ENCODE measurements around the gene NPIPB6. TPM values are rescaled to one million over a fixed set of nuclear protein-coding genes. Genes with fewer than 3 reads are reported as not detected.

The NPIPB6 gene
- total RNA-seq, 1 experiment from 2014 or later = 8.3 TPM

DNA sequence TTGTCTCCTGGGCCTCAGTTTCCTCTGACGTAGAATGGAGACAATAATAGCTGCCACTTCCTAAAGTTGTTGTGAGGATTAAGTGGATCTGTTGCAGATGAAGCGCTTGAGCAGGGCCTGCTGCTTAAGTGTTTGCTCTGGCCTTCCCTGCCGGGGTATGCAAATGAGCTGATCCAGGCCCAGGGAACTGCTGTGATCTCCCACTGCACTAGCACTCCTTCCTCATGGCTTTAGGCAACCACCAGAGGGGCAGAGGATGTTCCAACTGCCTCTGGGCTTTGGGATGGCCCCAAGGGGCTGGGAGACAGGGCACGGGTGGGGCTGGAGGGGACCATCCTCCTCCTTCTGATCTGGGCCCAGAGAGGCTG is 64.8 kb downstream of the NPIPB6 start:
- Histone ChIP-seq H3K9me2 (replicated peaks; ENCODE audit: insufficient read depth, low read length) (no peaks in the 10 kb centered on the region), H3K36me3 (ENCODE audit: insufficient read depth, low read length) (no peaks in the 10 kb centered on the region), H3K9me3 (ENCODE audit: low read length) (no peaks in the 10 kb centered on the region), H2AFZ (ENCODE audit: low read length) (no peak overlapping the region), H3K9ac (ENCODE audit: low read length) (no peak overlapping the region), H3K4me3 (ENCODE audit: low read length) (no peak overlapping the region), H3K27me3 (ENCODE audit: low read length) (no peaks in the 10 kb centered on the region), H4K20me1 (ENCODE audit: insufficient read depth, low read depth, low read length) (no peaks in the 10 kb centered on the region), H3K79me2 (ENCODE audit: low read length) (no peaks in the 10 kb centered on the region), H3K27ac (ENCODE audit: low read length) (no peak overlapping the region), H3K4me1 (ENCODE audit: low read length) (no peaks in the 10 kb centered on the region), H3K4me2 (ENCODE audit: low read depth, low read length, poor library complexity, severe bottlenecking) (no peak overlapping the region)
- DNase-seq = no peak

DNA sequence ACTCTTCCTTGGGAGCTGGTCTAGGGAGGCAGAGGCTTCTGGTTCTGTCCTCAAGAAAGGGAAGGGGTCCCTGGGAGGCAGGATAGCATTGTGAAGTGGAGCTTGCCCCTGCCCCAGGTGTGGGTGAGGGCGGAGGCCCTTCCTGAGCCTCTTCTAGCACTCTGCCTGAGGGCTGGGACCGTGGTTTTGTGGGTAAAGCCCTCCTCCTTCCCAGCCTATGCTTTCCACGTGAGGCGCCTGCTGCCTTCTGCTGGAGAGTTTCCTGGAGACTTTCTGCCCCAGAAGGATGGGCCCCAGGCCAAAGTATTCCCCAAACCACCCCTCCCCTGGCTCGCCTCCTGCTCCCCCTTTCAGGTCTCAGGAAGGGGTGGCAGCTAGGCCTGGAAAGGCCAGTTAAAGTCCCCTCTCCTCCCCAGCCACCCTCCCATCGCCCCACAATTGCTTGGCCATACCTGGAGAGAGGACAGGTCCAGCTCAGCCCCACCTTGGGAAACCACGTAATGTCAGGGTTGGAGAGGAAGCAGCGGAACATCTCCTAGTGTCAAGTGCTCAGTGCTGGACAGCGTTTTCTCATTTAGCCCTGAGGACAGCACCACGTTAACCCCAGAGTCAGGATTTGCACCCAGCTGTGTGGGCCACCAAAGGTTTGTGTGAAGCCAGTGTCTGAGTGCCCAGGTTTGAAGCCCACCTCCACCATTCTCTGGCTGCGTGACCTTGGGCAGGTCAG is 65.4 kb downstream of the NPIPB6 start:
- H3K9me2 ChIP-seq (replicated peaks; ENCODE audit: insufficient read depth, low read length) = no peaks in the 10 kb centered on the region
- H3K4me1 ChIP-seq (ENCODE audit: low read length) = no peaks in the 10 kb centered on the region; the same call in 1 of the 2 replicates
- no peak overlapping the region for H2AFZ ChIP-seq (ENCODE audit: low read length)
- no peaks in the 10 kb centered on the region for H4K20me1 ChIP-seq (ENCODE audit: insufficient read depth, low read depth, low read length)
- no peak overlapping the region for H3K9ac ChIP-seq (ENCODE audit: low read length)
- H3K79me2 ChIP-seq (ENCODE audit: low read length) = no peaks in the 10 kb centered on the region
- no peaks in the 10 kb centered on the region for H3K27me3 ChIP-seq (ENCODE audit: low read length)
- H3K9me3 ChIP-seq (ENCODE audit: low read length) = no peaks in the 10 kb centered on the region
- no peak overlapping the region for H3K4me3 ChIP-seq (ENCODE audit: low read length)
- no peak overlapping the region for H3K27ac ChIP-seq (ENCODE audit: low read length)
- H3K36me3 ChIP-seq (ENCODE audit: insufficient read depth, low read length) = no peaks in the 10 kb centered on the region
- H3K4me2 ChIP-seq (ENCODE audit: low read depth, low read length, poor library complexity, severe bottlenecking) = no peak overlapping the region
- no peak for DNase-seq

DNA sequence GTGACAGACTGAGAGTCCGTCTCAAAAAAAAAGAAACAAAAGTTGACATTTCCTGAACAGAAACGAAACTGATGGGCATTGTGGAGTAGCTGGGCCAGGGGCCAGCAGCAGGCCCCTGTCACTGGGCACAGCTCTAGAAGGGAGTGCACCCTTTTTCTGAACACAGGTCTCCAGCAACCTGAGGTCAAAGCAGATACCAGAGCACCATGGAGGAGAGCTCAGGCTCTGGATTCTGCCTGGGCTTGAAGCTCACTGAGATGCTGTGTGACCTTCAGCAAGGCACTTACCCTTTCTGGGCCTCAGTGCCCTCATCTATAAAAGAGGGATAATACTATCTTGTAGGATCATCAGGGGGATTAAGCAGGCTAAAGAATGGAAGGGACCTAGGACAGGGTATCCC is 66.0 kb downstream of the NPIPB6 start:
- H3K27me3 ChIP-seq (ENCODE audit: low read length) = no peaks in the 10 kb centered on the region
- DNase-seq = no peak
- no peak overlapping the region for H3K4me2 ChIP-seq (ENCODE audit: low read depth, low read length, poor library complexity, severe bottlenecking)
- H3K9ac ChIP-seq (ENCODE audit: low read length) = no peak overlapping the region
- H3K4me1 ChIP-seq (ENCODE audit: low read length) = peaks cover 4% of the 10 kb centered on the region
- no peak overlapping the region for H3K4me3 ChIP-seq (ENCODE audit: low read length)
- H4K20me1 ChIP-seq (ENCODE audit: insufficient read depth, low read depth, low read length) = no peaks in the 10 kb centered on the region
- no peaks in the 10 kb centered on the region for H3K79me2 ChIP-seq (ENCODE audit: low read length)
- H2AFZ ChIP-seq (ENCODE audit: low read length) = no peak overlapping the region
- no peaks in the 10 kb centered on the region for H3K36me3 ChIP-seq (ENCODE audit: insufficient read depth, low read length)
- H3K9me3 ChIP-seq (ENCODE audit: low read length) = no peaks in the 10 kb centered on the region
- no peak overlapping the region for H3K27ac ChIP-seq (ENCODE audit: low read length)
- H3K9me2 ChIP-seq (replicated peaks; ENCODE audit: insufficient read depth, low read length) = no peaks in the 10 kb centered on the region

DNA sequence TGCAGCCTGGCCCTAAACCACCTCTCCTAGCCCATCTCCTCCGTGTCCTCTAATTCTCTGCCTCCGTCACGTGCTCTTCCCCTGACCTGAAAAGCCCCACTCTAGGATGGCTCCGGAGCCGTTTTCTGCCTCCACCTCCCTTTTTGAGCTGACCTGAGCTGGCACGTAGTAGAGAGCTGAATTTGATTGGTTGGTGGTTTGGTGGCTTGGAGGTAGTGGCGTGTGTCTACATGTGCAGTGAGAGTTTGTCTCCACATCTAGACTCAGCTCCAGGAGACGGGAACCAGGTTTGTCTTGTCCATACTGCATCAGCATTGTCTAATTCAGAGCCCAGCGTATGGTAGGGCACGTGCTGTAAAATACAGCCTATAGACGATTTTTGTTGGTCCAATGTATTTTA is 68.0 kb downstream of the NPIPB6 start:
- Histone ChIP-seq H3K9me2 (replicated peaks; ENCODE audit: insufficient read depth, low read length) (no peaks in the 10 kb centered on the region), H3K36me3 (ENCODE audit: insufficient read depth, low read length) (no peaks in the 10 kb centered on the region), H3K27ac (ENCODE audit: low read length) (no peak overlapping the region), H3K4me3 (ENCODE audit: low read length) (no peak overlapping the region), H4K20me1 (ENCODE audit: insufficient read depth, low read depth, low read length) (no peaks in the 10 kb centered on the region), H3K79me2 (ENCODE audit: low read length) (peaks cover 12% of the 10 kb centered on the region), H2AFZ (ENCODE audit: low read length) (no peak overlapping the region), H3K4me1 (ENCODE audit: low read length) (peaks cover 12% of the 10 kb centered on the region), H3K4me2 (ENCODE audit: low read depth, low read length, poor library complexity, severe bottlenecking) (no peak overlapping the region), H3K9me3 (ENCODE audit: low read length) (no peaks in the 10 kb centered on the region), H3K27me3 (ENCODE audit: low read length) (no peaks in the 10 kb centered on the region), H3K9ac (ENCODE audit: low read length) (no peak overlapping the region)
- DNase-seq = no peak

DNA sequence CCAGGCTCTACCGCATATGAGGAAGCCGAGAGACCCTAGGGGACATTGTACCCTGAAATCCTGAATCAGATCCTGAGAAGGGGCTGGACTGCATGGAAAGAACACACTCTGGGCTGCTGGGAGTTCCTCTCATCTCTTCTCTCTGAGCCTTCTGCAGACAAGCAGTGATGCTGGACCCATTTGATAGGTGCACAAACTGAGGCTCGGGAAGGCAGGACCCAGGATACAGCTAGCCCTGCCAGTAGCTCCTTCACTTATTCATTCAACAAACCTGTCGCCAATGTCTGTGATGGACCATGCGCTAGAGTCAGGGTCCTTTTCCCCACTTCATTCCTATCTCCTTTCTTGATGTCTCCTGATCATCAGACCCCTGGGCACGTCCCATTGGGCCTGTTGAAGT is 69.1 kb downstream of the NPIPB6 start:
- Histone ChIP-seq H3K4me1 (ENCODE audit: low read length) (peaks cover 14% of the 10 kb centered on the region), H2AFZ (ENCODE audit: low read length) (no peak overlapping the region), H3K4me3 (ENCODE audit: low read length) (no peak overlapping the region), H3K9me3 (ENCODE audit: low read length) (no peaks in the 10 kb centered on the region), H3K4me2 (ENCODE audit: low read depth, low read length, poor library complexity, severe bottlenecking) (no peak overlapping the region), H3K27me3 (ENCODE audit: low read length) (no peaks in the 10 kb centered on the region), H3K9ac (ENCODE audit: low read length) (no peak overlapping the region), H4K20me1 (ENCODE audit: insufficient read depth, low read depth, low read length) (no peaks in the 10 kb centered on the region), H3K36me3 (ENCODE audit: insufficient read depth, low read length) (no peaks in the 10 kb centered on the region), H3K79me2 (ENCODE audit: low read length) (peaks cover 12% of the 10 kb centered on the region), H3K9me2 (replicated peaks; ENCODE audit: insufficient read depth, low read length) (no peaks in the 10 kb centered on the region), H3K27ac (ENCODE audit: low read length) (no peak overlapping the region)
- no peak for DNase-seq

DNA sequence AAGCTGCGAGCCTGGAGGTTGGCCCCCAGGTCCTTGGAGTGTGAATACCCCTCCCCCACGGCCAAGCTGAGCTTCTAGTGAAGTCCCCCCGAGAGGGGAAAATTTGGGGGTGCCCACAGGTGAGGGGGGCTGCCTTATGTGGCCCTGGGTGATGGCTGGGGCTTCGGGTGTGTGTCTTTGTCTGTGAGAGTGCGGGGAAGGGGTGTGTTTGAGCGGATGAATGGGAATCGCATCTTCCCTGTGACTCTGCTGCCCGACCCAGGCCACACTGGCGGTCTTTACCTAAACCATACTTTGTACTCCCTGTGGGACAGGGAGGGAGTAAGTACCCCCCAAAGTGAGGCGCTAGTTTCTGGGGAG is 69.7 kb downstream of the NPIPB6 start:
- H3K9me3 ChIP-seq (ENCODE audit: low read length) = no peaks in the 10 kb centered on the region
- no peak overlapping the region for H3K4me3 ChIP-seq (ENCODE audit: low read length)
- H3K27me3 ChIP-seq (ENCODE audit: low read length) = no peaks in the 10 kb centered on the region
- H3K27ac ChIP-seq (ENCODE audit: low read length) = no peak overlapping the region
- no peaks in the 10 kb centered on the region for H3K36me3 ChIP-seq (ENCODE audit: insufficient read depth, low read length)
- DNase-seq = no peak
- H3K79me2 ChIP-seq (ENCODE audit: low read length) = peaks cover 12% of the 10 kb centered on the region
- no peak overlapping the region for H3K4me2 ChIP-seq (ENCODE audit: low read depth, low read length, poor library complexity, severe bottlenecking)
- no peaks in the 10 kb centered on the region for H3K9me2 ChIP-seq (replicated peaks; ENCODE audit: insufficient read depth, low read length)
- no peak overlapping the region for H3K9ac ChIP-seq (ENCODE audit: low read length)
- no peak overlapping the region for H2AFZ ChIP-seq (ENCODE audit: low read length)
- peaks cover 14% of the 10 kb centered on the region for H3K4me1 ChIP-seq (ENCODE audit: low read length)
- no peaks in the 10 kb centered on the region for H4K20me1 ChIP-seq (ENCODE audit: insufficient read depth, low read depth, low read length)

DNA sequence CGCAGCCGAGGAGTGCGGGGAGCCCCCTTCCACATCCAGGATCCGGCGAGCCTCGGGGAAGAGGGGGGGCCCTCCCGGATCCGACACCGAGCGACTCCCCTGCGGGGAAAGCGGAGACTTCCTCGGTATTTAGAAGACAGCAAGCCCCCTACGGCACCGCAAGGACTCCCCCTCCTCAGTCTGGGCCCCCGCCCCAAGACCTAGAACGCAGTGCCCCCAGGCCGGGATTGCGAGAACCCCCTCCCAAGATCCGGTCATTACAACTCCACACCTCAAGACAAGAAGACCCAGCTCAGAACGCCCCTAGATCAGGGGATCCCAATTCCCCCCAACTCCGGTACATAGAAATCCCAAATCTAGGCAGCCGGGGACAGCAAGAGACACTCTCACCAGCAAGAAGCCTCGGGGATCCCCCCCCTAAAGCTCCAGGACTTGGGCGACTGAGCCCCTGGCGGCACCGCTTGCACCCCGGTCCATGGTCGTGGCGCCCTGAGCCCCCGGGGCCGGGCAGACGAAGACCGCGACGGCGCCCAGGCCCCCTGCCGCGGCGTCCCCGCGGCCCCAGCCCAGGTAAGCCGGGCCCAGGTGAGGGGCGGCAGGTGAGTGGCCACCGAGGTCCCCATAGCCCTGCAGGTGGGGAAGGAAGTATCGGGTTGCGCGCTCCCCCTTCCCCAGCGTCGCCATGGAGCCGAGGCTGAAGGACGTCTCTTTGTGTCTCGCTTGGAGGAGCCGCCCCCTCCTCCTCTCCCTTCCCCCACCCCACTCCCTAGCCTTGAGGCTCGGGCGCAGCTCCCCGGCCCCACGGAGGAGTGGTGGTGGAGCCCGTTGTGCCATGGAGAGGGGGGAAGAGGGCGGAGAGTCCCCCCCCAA is 70.3 kb downstream of the NPIPB6 start:
- Histone ChIP-seq H4K20me1 (ENCODE audit: insufficient read depth, low read depth, low read length) (no peaks in the 10 kb centered on the region), H3K9me2 (replicated peaks; ENCODE audit: insufficient read depth, low read length) (no peaks in the 10 kb centered on the region), H3K27ac (ENCODE audit: low read length) (no peak overlapping the region), H3K79me2 (ENCODE audit: low read length) (peaks cover 12% of the 10 kb centered on the region), H3K9me3 (ENCODE audit: low read length) (no peaks in the 10 kb centered on the region), H3K9ac (ENCODE audit: low read length) (peak overlapping the region; percentile 54; the same call in 1 of the 2 replicates), H3K4me2 (ENCODE audit: low read depth, low read length, poor library complexity, severe bottlenecking) (peak overlapping the region; percentile 61), H3K4me3 (ENCODE audit: low read length) (peak overlapping the region; percentile 57; the same call in 1 of the 2 replicates), H3K4me1 (ENCODE audit: low read length) (peaks cover 14% of the 10 kb centered on the region), H2AFZ (ENCODE audit: low read length) (no peak overlapping the region), H3K27me3 (ENCODE audit: low read length) (no peaks in the 10 kb centered on the region), H3K36me3 (ENCODE audit: insufficient read depth, low read length) (no peaks in the 10 kb centered on the region)
- DNase-seq = no peak
